Caco-2 (cell line): ENCODE measurements around the gene NEURL1B. TPM values are rescaled to one million over a fixed set of nuclear protein-coding genes. Genes with fewer than 3 reads are reported as not detected.
A peak's percentile ranks its signal among the peaks of the same experiment; 100 is the strongest.

Source experiments
- BruUV-seq: library from RNA; stranded (reverse); fragments of 400-500 nt; replicated peaks from 2 replicates; lab custom pipeline; 2021; lab: Mats Ljungman, UMichigan
- CTCF ChIA-PET: fragments of 300-600 bp; sonication (Branson Sonifier 250); formaldehyde crosslinking; loops from one replicate; lab custom pipeline; 2022; ENCODE audit warnings: antibody characterized with exemption; lab: Charles Lee
- POLR2A ChIA-PET: fragments of 300-600 bp; sonication (Branson Sonifier 250); formaldehyde crosslinking; loops from one replicate; lab custom pipeline; 2022; ENCODE audit warnings: antibody characterized with exemption; lab: Charles Lee
- DNase-seq, 2 experiments: peaks; one replicate each; pipeline versions ENCODE4 v3.0.0 to v3.0.0-alpha.2; 2020 to 2022
- H3K27me3 ChIP-seq: replicated peaks from 2 replicates; pipeline ENCODE4 v1.6.0; 2011; ENCODE audit warnings: low read length; ENCODE audit not compliant: control insufficient read depth, insufficient read depth
- H3K36me3 ChIP-seq: 2 replicates; pipeline ENCODE4 v1.5.1; 2011; ENCODE audit warnings: low read length; ENCODE audit not compliant: control insufficient read depth, insufficient read depth
- H3K4me1 ChIP-seq: fragments of 250-450 bp; sonication (Bioruptor Pico); 2 replicates; pipeline ENCODE4 v1.5.1; 2020; ENCODE audit warnings: mild to moderate bottlenecking
- H3K4me3 ChIP-seq: 2 replicates; pipeline ENCODE4 v1.5.1; 2011; ENCODE audit warnings: low read depth, mild to moderate bottlenecking, control low read depth, low read length
- H3K9me3 ChIP-seq: fragments of 250-450 bp; sonication (Bioruptor Pico); 2 replicates; pipeline ENCODE4 v1.5.1; 2020; ENCODE audit warnings: mild to moderate bottlenecking, moderate library complexity
- H3K27ac Mint-ChIP-seq: one replicate; pipeline ENCODE4 v1.8.0; 2022; ENCODE audit warnings: mixed read lengths; ENCODE audit not compliant: unreplicated experiment
- H3K27me3 Mint-ChIP-seq: one replicate; pipeline ENCODE4 v1.8.0; 2022; ENCODE audit warnings: mixed read lengths; ENCODE audit not compliant: insufficient read depth, unreplicated experiment
- H3K36me3 Mint-ChIP-seq: one replicate; pipeline ENCODE4 v1.8.0; 2022; ENCODE audit warnings: mild to moderate bottlenecking, mixed read lengths; ENCODE audit not compliant: insufficient read depth, unreplicated experiment
- H3K4me1 Mint-ChIP-seq: one replicate; pipeline ENCODE4 v1.8.0; 2022; ENCODE audit warnings: low read depth, mixed read lengths; ENCODE audit not compliant: unreplicated experiment
- H3K4me3 Mint-ChIP-seq: one replicate; pipeline ENCODE4 v1.8.0; 2022; ENCODE audit warnings: mild to moderate bottlenecking, moderate library complexity, mixed read lengths; ENCODE audit not compliant: unreplicated experiment
- H3K9me3 Mint-ChIP-seq: one replicate; pipeline ENCODE4 v1.8.0; 2022; ENCODE audit warnings: mixed read lengths; ENCODE audit not compliant: unreplicated experiment
- CTCF ChIP-seq, 2 experiments: fragments of 200-600 bp in 1 of 2; IDR thresholded peaks; 1 replicate in 1 of 2; 2 replicates in 1 of 2; pipeline versions ENCODE4 v1.5.1 to v1.8.0; 2011 to 2022; ENCODE audit warnings: antibody characterized with exemption in 1 of 2, control low read depth in 1 of 2, inconsistent platforms in 1 of 2, low read depth in 1 of 2, low read length in 1 of 2, mild to moderate bottlenecking in 1 of 2, moderate library complexity in 1 of 2; ENCODE audit not compliant: insufficient read depth in 1 of 2, severe bottlenecking in 1 of 2, unreplicated experiment in 1 of 2
- intact Hi-C: fragments of 100-400 bp; cut with micrococcal nuclease; formaldehyde crosslinking; loops from one replicate; pipeline ENCODE4 v1.10.0; 2022; ENCODE audit not compliant: unreplicated experiment
- total RNA-seq: library from RNA; stranded (reverse); gene quantifications from 2 replicates; pipeline ENCODE4 v1.2.3, GENCODE V29; 2022

The NEURL1B gene
- total RNA-seq, 1 experiment from 2014 or later, result 7.6 TPM

GRCh38 chr5:172641359-172642050 is 442 bp downstream of the NEURL1B start:
- Mint-ChIP-seq H3K27ac (no peak overlapping the region), H3K27me3 (peaks cover 4% of the 10 kb centered on the region), H3K36me3 (no peaks in the 10 kb centered on the region), H3K9me3 (no peaks in the 10 kb centered on the region), H3K4me3 (peak overlapping the region; percentile 61), H3K4me1 (no peaks in the 10 kb centered on the region)
- peaks cover 6% of the 10 kb centered on the region; the same call in 1 of the 2 replicates for H3K4me1 ChIP-seq
- ChIA-PET POLR2A (no interaction called here), CTCF (interaction anchor here (0.5 to 1.2 kb wide), 2 partner anchors 18 to 145 kb away, joined by 4 to 7 read pairs; no protein-coding TSS in a partner anchor)
- intact Hi-C loops, result loop anchor here (1.0 to 5.0 kb wide), 3 partner anchors 19 to 164 kb away; no protein-coding TSS in a partner anchor
- no peak for TF ChIP-seq CTCF (IDR thresholded peaks at IDR 0.05; ENCODE audit: insufficient read depth in 1 of 2, low read depth in 1 of 2, low read length in 1 of 2, severe bottlenecking in 1 of 2, unreplicated experiment in 1 of 2)
- BruUV-seq, result no TSS peak
- H3K27me3 ChIP-seq, result no peaks in the 10 kb centered on the region
- DNase-seq, result no peak
- H3K4me3 ChIP-seq, result peak overlapping the region; percentile 59
- no peaks in the 10 kb centered on the region for H3K9me3 ChIP-seq
- no peaks in the 10 kb centered on the region for H3K36me3 ChIP-seq

- DNase-seq, result no peak
- Histone ChIP-seq H3K4me1 (peaks cover 8% of the 10 kb centered on the region), H3K4me3 (peak overlapping the region; percentile 59), H3K9me3 (no peaks in the 10 kb centered on the region), H3K27me3 (no peaks in the 10 kb centered on the region), H3K36me3 (no peaks in the 10 kb centered on the region)
- Mint-ChIP-seq H3K36me3 (no peaks in the 10 kb centered on the region), H3K27ac (no peak overlapping the region), H3K27me3 (peaks cover 4% of the 10 kb centered on the region), H3K4me3 (peak overlapping the region; percentile 61), H3K4me1 (no peaks in the 10 kb centered on the region), H3K9me3 (no peaks in the 10 kb centered on the region)
- ChIA-PET POLR2A (interaction anchor here (0.5 kb wide), 1 partner anchor 122 kb away, joined by 9 read pairs; no protein-coding TSS in a partner anchor), CTCF (no interaction called here)
- TF ChIP-seq CTCF (IDR thresholded peaks at IDR 0.05; ENCODE audit: insufficient read depth in 1 of 2, low read depth in 1 of 2, low read length in 1 of 2, severe bottlenecking in 1 of 2, unreplicated experiment in 1 of 2), result no peak
- BruUV-seq, result no TSS peak
- intact Hi-C loops, result loop anchor here (5.0 kb wide), 1 partner anchor 165 kb away; no protein-coding TSS in a partner anchor
These were observed 967 bp downstream of the NEURL1B start for GRCh38 chr5:172642051-172642409.

GRCh38 chr5:172642486-172642885 is 1.4 kb downstream of the NEURL1B start:
- H3K36me3 Mint-ChIP-seq, result no peaks in the 10 kb centered on the region
- no peak for TF ChIP-seq CTCF (IDR thresholded peaks at IDR 0.05; ENCODE audit: insufficient read depth in 1 of 2, low read depth in 1 of 2, low read length in 1 of 2, severe bottlenecking in 1 of 2, unreplicated experiment in 1 of 2)
- peak overlapping the region; percentile 61 for H3K4me3 Mint-ChIP-seq
- peaks cover 4% of the 10 kb centered on the region for H3K27me3 Mint-ChIP-seq
- BruUV-seq, result TSS peak; percentile 38
- H3K4me3 ChIP-seq, result no peak overlapping the region
- intact Hi-C loops, result loop anchor here (5.0 kb wide), 1 partner anchor 165 kb away; no protein-coding TSS in a partner anchor
- peaks cover 13% of the 10 kb centered on the region for H3K4me1 ChIP-seq
- H3K9me3 ChIP-seq, result no peaks in the 10 kb centered on the region
- H3K36me3 ChIP-seq, result no peaks in the 10 kb centered on the region
- POLR2A ChIA-PET, result interaction anchor here (0.5 kb wide), 1 partner anchor 122 kb away, joined by 9 read pairs; no protein-coding TSS in a partner anchor
- no peaks in the 10 kb centered on the region for H3K4me1 Mint-ChIP-seq
- H3K9me3 Mint-ChIP-seq, result no peaks in the 10 kb centered on the region
- no peak overlapping the region for H3K27ac Mint-ChIP-seq
- CTCF ChIA-PET, result no interaction called here
- no peaks in the 10 kb centered on the region for H3K27me3 ChIP-seq
- no peak for DNase-seq
